Mucosa of rectum (tissue), 2 donors: ENCODE measurements around the gene DGKQ.

Experiments
- H3K27ac ChIP-seq, 2 donors: one replicate each; pipeline ENCODE4 v1.7.0; 2013; ENCODE audit warnings: inconsistent platforms in 2 of 2, low read depth in 2 of 2, low read length in 2 of 2
- H3K27me3 ChIP-seq, 2 donors: one replicate each; pipeline ENCODE4 v1.7.0; 2013; ENCODE audit warnings: low read length in 2 of 2; ENCODE audit not compliant: control insufficient read depth in 2 of 2, insufficient read depth in 2 of 2
- H3K36me3 ChIP-seq, 2 donors: one replicate each; pipeline ENCODE4 v1.7.0; 2013; ENCODE audit warnings: low read length in 2 of 2; ENCODE audit not compliant: control insufficient read depth in 2 of 2, insufficient read depth in 2 of 2
- H3K4me1 ChIP-seq, 2 donors: one replicate each; pipeline ENCODE4 v1.7.0; 2013; ENCODE audit warnings: low read length in 2 of 2, mild to moderate bottlenecking in 1 of 2; ENCODE audit not compliant: control insufficient read depth in 2 of 2, insufficient read depth in 2 of 2
- H3K4me3 ChIP-seq, 2 donors: one replicate each; pipeline ENCODE4 v1.7.0; 2013; ENCODE audit warnings: low read length in 2 of 2
- H3K9ac ChIP-seq, 2 donors: one replicate each; pipeline ENCODE4 v1.7.0; 2013; ENCODE audit warnings: low read length in 2 of 2, low read depth in 1 of 2, mild to moderate bottlenecking in 1 of 2
- H3K9me3 ChIP-seq, 2 donors: one replicate each; pipeline ENCODE4 v1.7.0; 2013; ENCODE audit warnings: low read length in 2 of 2; ENCODE audit not compliant: control insufficient read depth in 2 of 2
- donor health status: healthy.
- donor health status: Normal muscosa, but diverticular disease.

The DGKQ gene

GRCh38 chr4:1017211-1017610, 43.8 kb upstream of the DGKQ start:
- H3K4me1 ChIP-seq: peaks cover 2 to 6% of the 10 kb centered on the region in 2 donors
- no peak overlapping the region for H3K27ac ChIP-seq
- no peaks in the 10 kb centered on the region for H3K27me3 ChIP-seq
- no peaks in the 10 kb centered on the region for H3K9me3 ChIP-seq
- H3K9ac ChIP-seq: no peak overlapping the region
- no peak overlapping the region for H3K4me3 ChIP-seq
- no peaks in the 10 kb centered on the region for H3K36me3 ChIP-seq

- Histone ChIP-seq H3K9me3 (no peaks in the 10 kb centered on the region), H3K4me1 (peaks cover 2 to 3% of the 10 kb centered on the region in 2 donors), H3K4me3 (no peak overlapping the region), H3K9ac (no peak overlapping the region), H3K27me3 (no peaks in the 10 kb centered on the region), H3K27ac (no peak overlapping the region), H3K36me3 (no peaks in the 10 kb centered on the region)
These were observed 42.4 kb upstream of the DGKQ start for GRCh38 chr4:1015746-1016145.

GRCh38 chr4:1015179-1015578, 41.8 kb upstream of the DGKQ start:
- Histone ChIP-seq H3K9me3 (no peaks in the 10 kb centered on the region), H3K36me3 (no peaks in the 10 kb centered on the region), H3K27me3 (no peaks in the 10 kb centered on the region), H3K27ac (no peak overlapping the region), H3K9ac (no peak overlapping the region), H3K4me3 (no peak overlapping the region), H3K4me1 (peaks cover 8% of the 10 kb centered on the region in 2 donors)

- Histone ChIP-seq H3K27ac (no peak overlapping the region), H3K9me3 (no peaks in the 10 kb centered on the region)
These were observed 41.2 kb upstream of the DGKQ start for GRCh38 chr4:1014291-1015167.

GRCh38 chr4:1013225-1014073, 40.1 kb upstream of the DGKQ start:
- Histone ChIP-seq H3K4me1 (peaks cover 17 to 18% of the 10 kb centered on the region in 2 donors), H3K4me3 (no peak overlapping the region), H3K36me3 (no peaks in the 10 kb centered on the region), H3K27ac (no peak overlapping the region), H3K9ac (no peak overlapping the region), H3K27me3 (peaks cover 6 to 8% of the 10 kb centered on the region in 2 donors), H3K9me3 (no peaks in the 10 kb centered on the region)

More at GRCh38 chr4:1014291-1015167, 41.2 kb upstream of the DGKQ start:
- Histone ChIP-seq H3K4me1 (peaks cover 11 to 12% of the 10 kb centered on the region in 2 donors), H3K27me3 (no peaks in the 10 kb centered on the region), H3K36me3 (no peaks in the 10 kb centered on the region), H3K9ac (no peak overlapping the region), H3K4me3 (no peak overlapping the region)

- Histone ChIP-seq H3K27me3 (peaks cover 10 to 15% of the 10 kb centered on the region in 2 donors), H3K9ac (peak overlapping the region in 1 of 2 donors; percentile 34), H3K36me3 (no peaks in the 10 kb centered on the region), H3K4me1 (peaks cover 17 to 18% of the 10 kb centered on the region in 2 donors), H3K9me3 (no peaks in the 10 kb centered on the region), H3K27ac (no peak overlapping the region), H3K4me3 (peak overlapping the region; percentile 44 to 52)
These were observed 38.8 kb upstream of the DGKQ start for GRCh38 chr4:1012034-1012739.

- Histone ChIP-seq H3K9me3 (no peaks in the 10 kb centered on the region), H3K27ac (no peak overlapping the region), H3K27me3 (peaks cover 14 to 15% of the 10 kb centered on the region in 2 donors), H3K36me3 (no peaks in the 10 kb centered on the region), H3K4me1 (peaks cover 17 to 18% of the 10 kb centered on the region in 2 donors), H3K9ac (no peak overlapping the region), H3K4me3 (no peak overlapping the region)
These were observed 38.3 kb upstream of the DGKQ start for GRCh38 chr4:1011666-1012033.

GRCh38 chr4:1011022-1011665, 37.8 kb upstream of the DGKQ start, which contains the start of gene FGFRL1:
FGFRL1 (plus strand) TSS chr4:1011626; CDS start chr4:1012486, 860 bp downstream.
- peaks cover 17 to 18% of the 10 kb centered on the region in 2 donors for H3K4me1 ChIP-seq
- peak within 1 kb of the TSS; percentile 32 to 80 for H3K9ac ChIP-seq
- H3K4me3 ChIP-seq: peak within 1 kb of the TSS; percentile 66 to 75
- H3K36me3 ChIP-seq: no peaks in the 10 kb centered on the region
- H3K27ac ChIP-seq: peak within 1 kb of the TSS; percentile 75 to 77
- H3K27me3 ChIP-seq: peaks cover 15 to 16% of the 10 kb centered on the region in 2 donors
- H3K9me3 ChIP-seq: no peaks in the 10 kb centered on the region

GRCh38 chr4:1010395-1011021, 37.1 kb upstream of the DGKQ start:
- Histone ChIP-seq H3K9me3 (no peaks in the 10 kb centered on the region), H3K36me3 (no peaks in the 10 kb centered on the region), H3K4me3 (peak overlapping the region; percentile 66 to 75), H3K4me1 (peaks cover 17 to 18% of the 10 kb centered on the region in 2 donors), H3K27me3 (peaks cover 16 to 17% of the 10 kb centered on the region in 2 donors), H3K27ac (peak overlapping the region; percentile 75 to 77), H3K9ac (peak overlapping the region; percentile 32 to 80)
